B cell (primary cell): ENCODE measurements around the gene RPUSD3. TPM values are rescaled to one million over a fixed set of nuclear protein-coding genes. Genes with fewer than 3 reads are reported as not detected.

Experiments
- ATAC-seq: fragments of 200-7000 bp; cut with Tn5 transposase; one replicate; pipeline ENCODE4 v1.10.0; 2021; ENCODE audit warnings: low read depth, mild to moderate bottlenecking, moderate number of reproducible peaks, moderate library complexity
- CTCF ChIA-PET: fragments of 350-600 bp; sonication (Branson Sonifier 250); formaldehyde crosslinking; loops from one replicate; lab custom pipeline; 2021; ENCODE audit warnings: antibody characterized with exemption, inconsistent platforms; lab: Charles Lee
- POLR2A ChIA-PET: fragments of 350-600 bp; sonication (Branson Sonifier 250); formaldehyde crosslinking; loops from one replicate; lab custom pipeline; 2021; ENCODE audit warnings: antibody characterized with exemption; lab: Charles Lee
- DNase-seq: peaks from one replicate; pipeline ENCODE4 v3.0.0; 2013
- H2AFZ ChIP-seq: 2 replicates; pipeline ENCODE4 v1.6.1; 2012; ENCODE audit warnings: mild to moderate bottlenecking, low read depth, low read length; ENCODE audit not compliant: insufficient read depth, poor library complexity, severe bottlenecking
- H3K27ac ChIP-seq, 2 donors: 1 replicate in 1 of 2; 2 replicates in 1 of 2; pipeline ENCODE4 v1.5.1; 2012 to 2013; ENCODE audit warnings: low read length in 2 of 2, mild to moderate bottlenecking in 2 of 2, moderate library complexity in 1 of 2
- H3K27me3 ChIP-seq, 4 experiments: fragments of 200-600 bp in 1 of 4; sonication (generic) in 1 of 4; replicated peaks in 1 of 4; 1 replicate in 2 of 4; 2 replicates in 2 of 4; pipeline versions ENCODE4 v1.6.1 to v1.7.0; 2013 to 2016; ENCODE audit warnings: low read length in 3 of 4, mild to moderate bottlenecking in 2 of 4, mixed read lengths in 1 of 4, moderate library complexity in 1 of 4; ENCODE audit not compliant: insufficient read depth in 4 of 4, control insufficient read depth in 3 of 4; ENCODE audit errors: control extremely low read depth in 1 of 4
- H3K36me3 ChIP-seq, 2 experiments: replicated peaks in 1 of 2; 1 replicate in 1 of 2; 2 replicates in 1 of 2; pipeline versions ENCODE4 v1.6.1 to v1.7.1; 2013; ENCODE audit warnings: low read length in 1 of 2; ENCODE audit not compliant: insufficient read depth in 2 of 2, control insufficient read depth in 1 of 2; ENCODE audit errors: control extremely low read depth in 1 of 2, extremely low read depth in 1 of 2
- H3K4me1 ChIP-seq, 2 donors: fragments of 200-600 bp in 1 of 2; sonication (generic) in 1 of 2; 1 replicate in 1 of 2; 2 replicates in 1 of 2; pipeline versions ENCODE4 v1.5.1 to v1.6.1; 2013 to 2017; ENCODE audit warnings: low read length in 2 of 2; ENCODE audit not compliant: control insufficient read depth in 2 of 2, insufficient read depth in 2 of 2
- H3K4me2 ChIP-seq: replicated peaks from 2 replicates; pipeline ENCODE3; 2012; ENCODE audit warnings: mild to moderate bottlenecking, low read depth, low read length; ENCODE audit not compliant: poor library complexity, severe bottlenecking
- H3K4me3 ChIP-seq, 5 experiments: fragments of 200-600 bp in 1 of 5; sonication (generic) in 1 of 5; 1 replicate in 3 of 5; 2 replicates in 2 of 5; pipeline versions ENCODE4 v1.5.1 to v1.7.0; 2011 to 2016; ENCODE audit warnings: low read length in 4 of 5, mild to moderate bottlenecking in 4 of 5, low read depth in 2 of 5, control low read depth in 1 of 5, moderate library complexity in 1 of 5; ENCODE audit not compliant: insufficient read depth in 1 of 5; ENCODE audit errors: control extremely low read depth in 1 of 5, extremely low read depth in 1 of 5
- H3K79me2 ChIP-seq: fragments of 200-600 bp; sonication (generic); one replicate; pipeline ENCODE4 v1.6.0; 2016; ENCODE audit warnings: low read length; ENCODE audit not compliant: control insufficient read depth, insufficient read depth
- H3K9ac ChIP-seq: fragments of 200-600 bp; sonication (generic); 2 replicates; pipeline ENCODE4 v1.6.1; 2017; ENCODE audit warnings: mild to moderate bottlenecking, low read length, moderate library complexity
- H3K9me3 ChIP-seq, 3 donors: one replicate each; pipeline versions ENCODE4 v1.6.1 to v1.7.1; 2013; ENCODE audit warnings: low read length in 2 of 3; ENCODE audit not compliant: control insufficient read depth in 2 of 3, insufficient read depth in 1 of 3; ENCODE audit errors: control extremely low read depth in 1 of 3
- H4K20me1 ChIP-seq: 2 replicates; pipeline ENCODE4 v1.6.0; 2012; ENCODE audit warnings: mild to moderate bottlenecking, low read length; ENCODE audit not compliant: insufficient read depth, control insufficient read depth, poor library complexity, severe bottlenecking
- H3K27ac Mint-ChIP-seq: one replicate; pipeline ENCODE4 v1.8.0; 2021; ENCODE audit warnings: mixed read lengths
- H3K27me3 Mint-ChIP-seq: one replicate; pipeline ENCODE4 v1.8.0; 2021; ENCODE audit warnings: mixed read lengths
- H3K4me1 Mint-ChIP-seq: one replicate; pipeline ENCODE4 v1.8.0; 2021; ENCODE audit warnings: mixed read lengths
- H3K4me3 Mint-ChIP-seq: one replicate; pipeline ENCODE4 v1.8.0; 2021; ENCODE audit warnings: mixed read lengths
- H3K9me3 Mint-ChIP-seq: one replicate; pipeline ENCODE4 v1.8.0; 2022; ENCODE audit warnings: mixed read lengths; ENCODE audit not compliant: insufficient read depth
- EZH2 ChIP-seq: IDR thresholded peaks from 2 replicates; pipeline ENCODE4 v1.6.1; 2012; ENCODE audit warnings: borderline replicate concordance, low read depth, mild to moderate bottlenecking, moderate library complexity, low read length; ENCODE audit not compliant: insufficient read depth, poor library complexity, severe bottlenecking
- WGBS: methylation state at CpG from one replicate; pipeline ENCODE4 v1.1.5; 2013; ENCODE audit warnings: missing lambda C conversion rate; ENCODE audit not compliant: insufficient coverage; 5-methylcytosine and 5-hydroxymethylcytosine counted together
- intact Hi-C: fragments of 100-400 bp; cut with micrococcal nuclease; formaldehyde crosslinking; loops from one replicate; pipeline ENCODE4 v1.10.0; 2022
- polyA plus RNA-seq: library from polyadenylated mRNA; depleted of rRNA; stranded (reverse); fragments of >200 nt; gene quantifications from 2 replicates; pipeline ENCODE4 v1.2.3, GENCODE V29; 2012
- total RNA-seq, 2 donors: library from RNA; stranded (reverse); fragments of 120-200 nt in 1 of 2; gene quantifications; 1 replicate in 1 of 2; 2 replicates in 1 of 2; pipeline versions ENCODE4 v1.2.3 to v1.2.4, GENCODE V29; 2013 to 2022
- TF ChIP-seq, protein P1 (sequence below): fragments of 200-600 bp; IDR thresholded peaks from one replicate; pipeline ENCODE4 v1.8.0; 2022; ENCODE audit warnings: antibody characterized with exemption, mild to moderate bottlenecking

RPUSD3 gene
- total and polyA plus RNA-seq, 2 donors (not counting 1 experiment from before 2014, with no cell fraction given), result 57.0 to 60.7 TPM

DNA sequence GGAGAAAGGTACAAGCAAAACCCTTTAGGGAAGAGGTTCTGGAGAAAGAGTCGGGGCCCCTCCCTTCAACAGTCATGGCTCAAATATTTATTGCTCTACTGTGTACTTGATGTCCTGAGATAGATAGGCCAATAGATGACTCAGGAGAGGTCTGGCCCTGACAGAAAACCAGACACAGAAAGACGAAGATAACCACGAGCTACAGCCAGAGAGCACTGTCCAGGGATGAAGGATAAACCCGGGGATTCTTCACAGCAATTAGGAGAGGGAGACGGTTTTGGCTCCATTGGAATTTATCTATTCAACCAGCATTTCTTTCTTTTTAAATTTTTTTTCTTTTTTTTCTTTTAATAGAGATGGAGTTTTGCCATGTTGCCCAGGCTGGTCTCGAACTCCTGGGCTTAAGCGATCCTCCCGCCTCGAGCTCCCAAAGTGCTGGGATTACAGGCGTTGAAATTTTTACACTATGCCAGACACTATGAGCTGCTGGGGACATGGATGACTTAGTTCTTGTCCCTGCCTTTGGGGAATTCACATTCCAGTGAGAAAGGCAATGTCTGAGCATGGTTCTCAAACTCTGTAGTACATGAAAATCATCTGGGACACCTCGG lies 40.9 kb upstream of the RPUSD3 start:
- Histone ChIP-seq H3K4me1 (no peaks in the 10 kb centered on the region), H2AFZ (no peak overlapping the region), H3K4me2 (no peak overlapping the region), H3K27me3 (no peaks in the 10 kb centered on the region), H3K4me3 (no peak overlapping the region), H3K79me2 (no peaks in the 10 kb centered on the region), H3K36me3 (no peaks in the 10 kb centered on the region), H3K27ac (no peak overlapping the region), H4K20me1 (no peaks in the 10 kb centered on the region), H3K9ac (no peak overlapping the region), H3K9me3 (no peaks in the 10 kb centered on the region)
- peaks cover 2% of the 10 kb centered on the region for H3K4me1 Mint-ChIP-seq
- ChIA-PET CTCF (interaction anchor here (0.6 kb wide), 1 partner anchor 328 kb away, joined by 3 read pairs; no protein-coding TSS in a partner anchor), POLR2A (no interaction called here)
- H3K27ac Mint-ChIP-seq, result no peak overlapping the region
- ATAC-seq (no peak), DNase-seq (no peak)
- WGBS, result 83% methylated on average over 7 of the region's 11 CpGs
- H3K9me3 Mint-ChIP-seq, result no peaks in the 10 kb centered on the region
- H3K4me3 Mint-ChIP-seq, result no peak overlapping the region
- no peak for TF ChIP-seq EZH2
- TF ChIP-seq, protein P1, sequence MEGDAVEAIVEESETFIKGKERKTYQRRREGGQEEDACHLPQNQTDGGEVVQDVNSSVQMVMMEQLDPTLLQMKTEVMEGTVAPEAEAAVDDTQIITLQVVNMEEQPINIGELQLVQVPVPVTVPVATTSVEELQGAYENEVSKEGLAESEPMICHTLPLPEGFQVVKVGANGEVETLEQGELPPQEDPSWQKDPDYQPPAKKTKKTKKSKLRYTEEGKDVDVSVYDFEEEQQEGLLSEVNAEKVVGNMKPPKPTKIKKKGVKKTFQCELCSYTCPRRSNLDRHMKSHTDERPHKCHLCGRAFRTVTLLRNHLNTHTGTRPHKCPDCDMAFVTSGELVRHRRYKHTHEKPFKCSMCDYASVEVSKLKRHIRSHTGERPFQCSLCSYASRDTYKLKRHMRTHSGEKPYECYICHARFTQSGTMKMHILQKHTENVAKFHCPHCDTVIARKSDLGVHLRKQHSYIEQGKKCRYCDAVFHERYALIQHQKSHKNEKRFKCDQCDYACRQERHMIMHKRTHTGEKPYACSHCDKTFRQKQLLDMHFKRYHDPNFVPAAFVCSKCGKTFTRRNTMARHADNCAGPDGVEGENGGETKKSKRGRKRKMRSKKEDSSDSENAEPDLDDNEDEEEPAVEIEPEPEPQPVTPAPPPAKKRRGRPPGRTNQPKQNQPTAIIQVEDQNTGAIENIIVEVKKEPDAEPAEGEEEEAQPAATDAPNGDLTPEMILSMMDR, result no peak
- intact Hi-C loops, result no loop called here
- no peaks in the 10 kb centered on the region for H3K27me3 Mint-ChIP-seq

DNA sequence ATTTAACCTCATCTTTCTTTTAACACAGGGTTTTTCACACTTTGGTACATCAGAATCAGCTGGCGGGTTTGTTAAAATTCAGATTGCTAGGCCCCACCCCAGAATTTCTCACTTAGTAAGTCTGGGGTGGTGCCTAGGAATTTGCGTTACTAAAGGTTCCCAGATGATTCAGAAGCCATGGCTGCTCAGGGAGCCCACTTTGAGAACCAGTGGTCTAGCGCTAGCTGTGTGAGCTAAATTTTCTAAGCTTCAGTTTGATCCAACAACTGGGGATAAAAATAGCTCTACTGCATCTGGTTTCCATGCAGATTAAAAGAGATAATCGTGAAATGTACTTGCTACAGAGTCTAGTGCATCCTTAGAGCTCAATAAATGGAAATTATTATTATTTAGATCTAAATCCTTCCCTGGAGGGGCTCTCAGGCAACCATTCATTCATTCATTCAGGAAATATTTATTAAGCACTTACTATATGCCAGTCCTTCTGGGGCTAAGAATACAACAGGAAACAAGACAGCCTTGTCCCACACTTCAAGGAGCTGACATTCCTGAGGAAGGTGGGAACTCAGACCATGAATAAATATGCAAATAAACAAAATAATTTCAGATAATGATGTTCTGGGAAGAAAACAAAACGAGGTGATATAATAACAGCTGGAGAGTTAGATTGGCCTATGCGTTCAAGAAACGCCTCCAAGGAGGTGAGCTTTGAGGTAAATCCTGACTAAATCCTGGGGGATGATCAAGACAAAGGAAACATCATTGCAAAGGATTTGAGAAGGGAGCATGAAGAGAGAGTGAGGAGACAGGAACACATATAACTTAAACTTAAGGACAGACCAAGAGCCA lies 40.1 kb upstream of the RPUSD3 start:
- TF ChIP-seq, protein P1, result no peak
- TF ChIP-seq EZH2, result no peak
- DNase-seq (no peak), ATAC-seq (no peak)
- intact Hi-C loops, result no loop called here
- no peaks in the 10 kb centered on the region for H3K4me1 ChIP-seq
- H3K9me3 ChIP-seq, result no peaks in the 10 kb centered on the region
- no peaks in the 10 kb centered on the region for H3K36me3 ChIP-seq
- H3K27ac ChIP-seq, result no peak overlapping the region
- CTCF ChIA-PET, result interaction anchor here (0.6 to 1.0 kb wide), 2 partner anchors 102 to 328 kb away, joined by 3 read pairs; no protein-coding TSS in a partner anchor
- no peak overlapping the region for H3K9ac ChIP-seq
- H3K27me3 Mint-ChIP-seq, result no peaks in the 10 kb centered on the region
- no peak overlapping the region for H3K27ac Mint-ChIP-seq
- no peak overlapping the region for H3K4me3 Mint-ChIP-seq
- no peaks in the 10 kb centered on the region for H3K79me2 ChIP-seq
- H3K4me2 ChIP-seq, result no peak overlapping the region
- no peaks in the 10 kb centered on the region for H3K4me1 Mint-ChIP-seq
- 97% methylated on average over 4 of the region's 7 CpGs for WGBS
- no peaks in the 10 kb centered on the region for H3K9me3 Mint-ChIP-seq
- no peak overlapping the region for H2AFZ ChIP-seq
- no peaks in the 10 kb centered on the region for H4K20me1 ChIP-seq
- H3K27me3 ChIP-seq, result no peaks in the 10 kb centered on the region
- no peak overlapping the region for H3K4me3 ChIP-seq
- POLR2A ChIA-PET, result interaction anchor here (0.7 kb wide), 2 partner anchors 342 to 487 kb away, joined by 4 to 8 read pairs; no protein-coding TSS in a partner anchor
